Amygdala (tissue), 56 donors: ENCODE results near the gene RPS8.
A peak's percentile ranks its signal among the peaks of the same experiment; 100 is the strongest.
"Not testable (repeated sequence)": the region's sequence is repeated elsewhere in the genome, so short reads cannot be mapped to it uniquely, and the experiment has no call there.

Experiments
- DNase-seq, 56 donors: peaks; one replicate each; lab custom pipeline; 2025; lab: John Stamatoyannopoulos, UW

RPS8 gene

DNA sequence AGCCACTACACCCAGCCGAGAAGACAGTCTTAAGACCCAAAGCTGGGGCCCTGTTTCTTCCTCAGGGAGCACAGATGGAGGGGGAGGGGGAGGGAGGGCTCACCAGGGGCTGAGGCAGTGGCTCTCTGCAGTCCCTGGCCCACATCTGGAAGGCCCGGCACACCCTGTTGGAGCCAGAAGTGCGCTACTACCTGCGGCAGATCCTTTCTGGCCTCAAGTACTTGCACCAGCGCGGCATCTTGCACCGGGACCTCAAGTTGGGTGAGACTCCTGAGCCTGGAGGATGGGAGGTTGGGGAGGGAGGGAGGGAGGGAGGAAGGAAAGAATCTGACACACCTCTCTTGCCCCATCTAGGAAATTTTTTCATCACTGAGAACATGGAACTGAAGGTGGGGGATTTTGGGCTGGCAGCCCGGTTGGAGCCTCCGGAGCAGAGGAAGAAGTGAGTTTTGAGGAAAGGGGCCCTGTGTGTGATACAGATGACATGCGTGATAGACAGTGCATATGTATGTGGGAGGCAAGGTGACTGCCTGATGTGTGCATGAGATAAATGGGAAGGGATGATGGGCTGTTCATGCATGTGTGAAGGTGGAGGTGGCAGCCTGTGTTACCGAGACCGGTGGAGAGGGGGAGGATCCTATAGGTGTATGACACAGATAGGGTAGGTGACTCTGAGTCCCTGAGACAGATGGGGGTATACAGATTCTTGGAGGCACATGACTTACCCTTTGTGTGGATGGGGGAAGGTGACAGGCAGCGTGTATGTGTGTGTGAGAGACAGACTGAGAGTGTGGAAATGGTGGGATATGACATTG is 26.4 kb downstream of the RPS8 start:
- no peak for DNase-seq

DNA sequence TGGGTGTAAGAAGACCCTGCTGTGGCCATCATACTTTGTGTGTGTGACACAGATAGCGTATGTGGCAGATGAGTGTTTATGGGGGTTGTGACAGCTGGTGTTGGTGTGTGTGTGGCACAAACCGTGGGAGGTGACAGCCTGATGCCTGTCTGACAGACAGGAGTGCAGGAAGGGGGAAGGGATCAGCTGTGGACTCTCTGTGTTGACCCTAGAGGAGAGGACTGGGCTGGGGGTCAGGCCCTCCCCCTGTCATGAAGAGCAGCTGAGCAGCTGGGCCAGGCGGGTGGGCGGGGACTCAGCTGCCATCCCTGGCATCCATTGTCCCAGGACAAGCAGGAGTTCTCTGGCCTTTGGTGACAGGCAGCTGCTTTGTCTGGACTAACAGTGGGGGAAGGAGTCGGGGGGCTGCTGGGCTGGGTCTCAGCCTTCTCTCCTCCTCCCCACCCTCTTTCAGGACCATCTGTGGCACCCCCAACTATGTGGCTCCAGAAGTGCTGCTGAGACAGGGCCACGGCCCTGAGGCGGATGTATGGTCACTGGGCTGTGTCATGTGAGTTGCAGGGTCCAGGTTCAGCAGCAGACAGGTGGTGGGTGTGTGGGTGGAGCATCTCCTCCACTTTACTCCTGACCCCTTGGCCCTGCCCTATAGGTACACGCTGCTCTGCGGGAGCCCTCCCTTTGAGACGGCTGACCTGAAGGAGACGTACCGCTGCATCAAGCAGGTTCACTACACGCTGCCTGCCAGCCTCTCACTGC is 27.1 kb downstream of the RPS8 start:
- DNase-seq = peak in 26 of 56 donors; percentile 18 to 72 (median 48)

DNA sequence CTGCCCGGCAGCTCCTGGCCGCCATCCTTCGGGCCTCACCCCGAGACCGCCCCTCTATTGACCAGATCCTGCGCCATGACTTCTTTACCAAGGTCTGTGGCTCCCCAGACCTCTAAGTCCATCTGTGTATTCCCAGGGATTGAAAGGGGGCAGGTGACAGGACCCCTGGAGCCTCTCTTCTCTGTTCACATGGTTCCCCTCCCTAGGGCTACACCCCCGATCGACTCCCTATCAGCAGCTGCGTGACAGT is 27.6 kb downstream of the RPS8 start:
- no peak for DNase-seq

DNA sequence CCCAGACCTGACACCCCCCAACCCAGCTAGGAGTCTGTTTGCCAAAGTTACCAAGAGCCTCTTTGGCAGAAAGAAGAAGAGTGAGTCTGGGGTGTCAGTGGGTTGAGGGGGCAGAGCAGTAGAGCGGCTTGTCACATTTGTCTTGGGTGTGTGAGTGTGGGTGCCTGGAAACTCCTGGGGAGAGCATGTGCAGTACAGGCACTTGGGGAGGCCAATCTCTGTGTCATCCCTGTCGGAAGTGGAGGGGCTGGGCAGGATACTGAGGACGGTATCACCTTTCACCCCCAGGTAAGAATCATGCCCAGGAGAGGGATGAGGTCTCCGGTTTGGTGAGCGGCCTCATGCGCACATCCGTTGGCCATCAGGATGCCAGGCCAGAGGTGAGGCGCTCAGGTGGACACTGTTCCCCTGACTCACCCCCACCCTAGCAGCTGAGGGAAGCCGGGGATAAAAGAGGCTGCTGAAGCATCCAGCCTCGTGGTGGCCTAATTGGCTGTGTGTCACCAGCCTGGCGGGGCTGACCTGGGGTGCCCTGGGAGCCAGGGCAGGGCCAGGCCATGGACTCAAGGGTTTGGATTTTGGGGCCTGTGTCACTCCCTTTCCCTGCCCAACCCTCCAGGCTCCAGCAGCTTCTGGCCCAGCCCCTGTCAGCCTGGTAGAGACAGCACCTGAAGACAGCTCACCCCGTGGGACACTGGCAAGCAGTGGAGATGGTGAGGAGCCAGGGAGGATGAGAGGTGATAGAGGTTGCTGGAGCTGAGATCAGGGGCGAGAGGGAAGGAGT is 28.2 kb downstream of the RPS8 start:
- DNase-seq = no peak

DNA sequence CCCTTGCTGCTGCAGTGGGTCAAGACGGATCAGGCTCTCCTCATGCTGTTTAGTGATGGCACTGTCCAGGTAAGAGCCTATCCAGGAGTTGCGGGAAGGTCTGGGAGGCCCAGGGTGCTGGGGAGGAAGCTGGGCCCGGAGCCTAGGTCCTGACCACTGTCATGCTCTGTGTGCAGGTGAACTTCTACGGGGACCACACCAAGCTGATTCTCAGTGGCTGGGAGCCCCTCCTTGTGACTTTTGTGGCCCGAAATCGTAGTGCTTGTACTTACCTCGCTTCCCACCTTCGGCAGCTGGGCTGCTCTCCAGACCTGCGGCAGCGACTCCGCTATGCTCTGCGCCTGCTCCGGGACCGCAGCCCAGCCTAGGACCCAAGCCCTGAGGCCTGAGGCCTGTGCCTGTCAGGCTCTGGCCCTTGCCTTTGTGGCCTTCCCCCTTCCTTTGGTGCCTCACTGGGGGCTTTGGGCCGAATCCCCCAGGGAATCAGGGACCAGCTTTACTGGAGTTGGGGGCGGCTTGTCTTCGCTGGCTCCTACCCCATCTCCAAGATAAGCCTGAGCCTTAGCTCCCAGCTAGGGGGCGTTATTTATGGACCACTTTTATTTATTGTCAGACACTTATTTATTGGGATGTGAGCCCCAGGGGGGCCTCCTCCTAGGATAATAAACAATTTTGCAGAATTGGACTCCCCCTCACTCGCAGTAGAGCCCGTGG is 30.1 kb downstream of the RPS8 start:
- DNase-seq = no peak

DNA sequence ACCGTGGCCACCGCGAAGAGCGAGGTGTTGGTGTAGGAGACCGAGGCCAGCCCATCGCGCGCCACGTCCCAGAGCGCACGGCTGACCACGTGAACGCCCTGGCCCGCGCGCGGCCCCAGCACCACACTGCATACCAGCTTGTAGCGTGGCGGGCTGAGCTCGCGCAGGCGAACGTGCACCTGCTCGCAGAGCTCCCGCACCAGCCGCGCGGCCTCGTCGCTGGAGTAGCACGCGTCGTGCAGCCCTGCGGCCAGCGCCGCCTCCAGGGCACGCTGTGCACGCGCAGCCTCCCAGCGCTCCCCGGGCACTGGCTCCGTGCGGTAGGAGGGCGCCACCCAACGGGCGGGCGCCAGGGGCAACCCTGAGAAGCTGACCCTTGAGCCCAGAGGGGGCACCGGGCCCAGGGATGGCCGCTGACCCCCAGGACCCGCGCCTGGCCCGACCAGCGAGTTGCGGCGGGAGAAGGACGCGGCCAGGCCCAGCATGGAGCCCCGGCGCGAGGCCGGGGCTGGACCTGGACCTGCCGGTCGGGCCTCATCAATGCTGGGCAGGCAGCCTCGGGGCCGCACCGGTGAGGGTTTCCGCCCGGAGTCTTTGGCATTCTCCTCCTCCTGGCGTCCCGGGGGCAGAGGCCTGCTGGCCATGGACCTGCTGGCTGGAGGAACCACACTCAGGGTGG is 30.8 kb downstream of the RPS8 start:
- DNase-seq = no peak

DNA sequence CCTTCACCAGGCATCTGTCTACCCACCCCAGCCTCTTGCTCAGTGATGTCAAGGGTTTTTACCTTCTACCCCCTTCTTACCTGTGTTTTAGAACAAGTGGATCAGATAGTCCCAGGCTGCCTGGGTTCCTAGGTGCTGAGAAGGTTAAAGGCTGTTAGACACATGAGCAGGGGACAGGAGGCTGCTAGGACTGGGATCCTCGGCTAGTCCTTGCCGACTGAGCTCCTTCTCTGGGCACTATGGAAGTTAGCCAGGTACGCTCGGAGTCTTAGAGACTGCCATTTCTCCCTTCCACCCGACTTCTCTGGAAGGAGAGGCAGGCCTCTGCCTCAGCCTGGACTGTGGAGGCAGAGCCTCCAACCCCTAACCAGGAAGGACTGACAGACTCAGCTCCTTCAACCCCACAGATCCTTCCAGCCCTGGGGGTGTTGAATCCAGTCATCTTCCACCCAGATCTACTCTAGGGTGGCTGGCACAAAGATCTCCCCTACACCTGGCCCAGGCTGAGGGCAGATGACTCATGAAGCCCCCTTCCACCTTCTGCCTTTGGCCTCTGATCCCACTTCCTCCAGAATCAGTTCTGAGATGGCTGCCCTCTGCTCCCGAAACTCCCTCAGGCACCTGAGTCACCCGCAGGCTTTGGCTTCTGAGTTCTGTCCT is 31.5 kb downstream of the RPS8 start, which contains the start of gene DYNLT4:
TSS of gene DYNLT4 (minus strand) at position 648 of the 660 bp plus-strand sequence. CDS start 683 bp downstream, outside the sequence.
- DNase-seq = no peak

DNA sequence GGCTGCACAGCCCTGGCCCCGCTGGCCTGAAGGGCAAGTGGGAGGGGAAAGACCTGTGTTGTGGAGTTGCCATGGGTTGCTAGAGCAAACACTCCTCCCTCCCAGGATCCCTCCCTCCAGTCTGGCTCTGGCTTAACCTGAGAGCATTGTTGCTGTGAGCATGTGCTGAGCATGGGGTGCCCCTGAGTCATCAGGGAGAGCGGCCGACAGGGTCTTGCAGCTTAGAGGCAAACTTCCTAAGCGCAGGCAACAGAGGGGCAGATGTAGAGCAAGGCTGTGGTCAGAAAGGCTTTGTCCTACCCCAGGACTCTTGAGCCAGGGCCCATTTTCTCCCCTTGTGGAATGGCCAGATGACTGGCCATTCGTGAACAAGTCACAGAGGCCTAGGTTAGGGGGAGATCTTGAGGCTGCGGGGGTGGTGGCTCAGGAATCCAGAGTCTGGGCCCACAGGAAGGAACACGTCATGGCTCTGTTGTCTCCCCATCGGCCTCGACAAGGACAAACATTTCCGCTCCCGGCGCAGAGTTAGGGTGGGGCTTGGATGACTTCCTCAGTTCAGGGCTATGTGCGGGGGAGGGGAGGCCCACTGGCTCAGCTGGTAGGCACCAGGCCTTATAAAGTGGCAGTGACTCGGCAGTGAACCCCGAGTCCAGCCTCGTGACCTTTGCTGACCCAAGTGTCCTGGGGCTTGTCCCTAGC is 32.2 kb downstream of the RPS8 start:
- peak in 50 of 56 donors; percentile 19 to 87 (median 62) for DNase-seq

DNA sequence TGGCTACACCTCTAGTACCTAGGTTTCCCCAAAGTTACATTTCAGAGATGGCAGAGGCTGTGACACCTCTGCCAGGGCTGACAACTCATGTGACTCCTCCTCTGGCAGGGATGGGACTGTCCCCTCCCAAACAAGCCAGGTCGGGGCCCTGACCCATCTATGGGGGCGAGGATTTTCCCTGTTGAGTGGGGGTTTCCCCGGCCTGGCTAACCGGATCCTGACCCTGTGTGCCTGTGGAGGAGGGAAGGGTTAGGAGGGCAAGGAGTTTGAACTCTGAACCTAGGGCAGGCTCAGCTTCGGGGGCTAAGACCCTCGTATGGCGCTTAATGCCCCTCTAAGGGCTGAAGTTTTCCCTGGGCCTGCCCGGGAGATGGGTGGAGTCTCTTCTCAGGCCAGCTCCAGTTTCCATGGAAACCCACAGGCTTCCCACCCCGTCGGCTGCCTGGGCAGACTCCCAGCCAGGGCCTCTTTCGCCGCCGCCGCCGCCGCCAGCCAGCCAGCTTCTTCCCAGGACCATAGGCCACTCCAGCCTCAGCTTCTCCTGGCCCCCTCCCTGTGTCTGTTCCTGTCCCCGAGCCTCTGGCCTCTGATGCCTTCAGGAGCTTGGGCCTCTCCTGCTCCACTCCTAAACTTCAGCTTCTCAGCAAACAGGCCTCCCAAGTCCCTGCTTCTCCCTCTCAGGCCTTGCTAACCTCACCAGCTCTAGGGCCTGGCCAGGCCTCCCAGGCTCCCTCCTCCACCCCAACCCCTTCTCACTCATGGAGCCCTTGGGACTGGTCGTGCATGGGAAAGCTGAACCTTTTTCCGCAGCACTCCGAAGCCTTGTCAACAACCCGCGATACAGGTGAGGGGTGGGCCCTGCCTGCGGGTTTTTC is 33.0 kb downstream of the RPS8 start, which contains the start of gene BTBD19:
TSS of gene BTBD19 (plus strand) at position 461 of the 875 bp plus-strand sequence. CDS start at position 759, 298 bp downstream.
- peak in 49 of 56 donors; percentile 27 to 85 (median 66) for DNase-seq

DNA sequence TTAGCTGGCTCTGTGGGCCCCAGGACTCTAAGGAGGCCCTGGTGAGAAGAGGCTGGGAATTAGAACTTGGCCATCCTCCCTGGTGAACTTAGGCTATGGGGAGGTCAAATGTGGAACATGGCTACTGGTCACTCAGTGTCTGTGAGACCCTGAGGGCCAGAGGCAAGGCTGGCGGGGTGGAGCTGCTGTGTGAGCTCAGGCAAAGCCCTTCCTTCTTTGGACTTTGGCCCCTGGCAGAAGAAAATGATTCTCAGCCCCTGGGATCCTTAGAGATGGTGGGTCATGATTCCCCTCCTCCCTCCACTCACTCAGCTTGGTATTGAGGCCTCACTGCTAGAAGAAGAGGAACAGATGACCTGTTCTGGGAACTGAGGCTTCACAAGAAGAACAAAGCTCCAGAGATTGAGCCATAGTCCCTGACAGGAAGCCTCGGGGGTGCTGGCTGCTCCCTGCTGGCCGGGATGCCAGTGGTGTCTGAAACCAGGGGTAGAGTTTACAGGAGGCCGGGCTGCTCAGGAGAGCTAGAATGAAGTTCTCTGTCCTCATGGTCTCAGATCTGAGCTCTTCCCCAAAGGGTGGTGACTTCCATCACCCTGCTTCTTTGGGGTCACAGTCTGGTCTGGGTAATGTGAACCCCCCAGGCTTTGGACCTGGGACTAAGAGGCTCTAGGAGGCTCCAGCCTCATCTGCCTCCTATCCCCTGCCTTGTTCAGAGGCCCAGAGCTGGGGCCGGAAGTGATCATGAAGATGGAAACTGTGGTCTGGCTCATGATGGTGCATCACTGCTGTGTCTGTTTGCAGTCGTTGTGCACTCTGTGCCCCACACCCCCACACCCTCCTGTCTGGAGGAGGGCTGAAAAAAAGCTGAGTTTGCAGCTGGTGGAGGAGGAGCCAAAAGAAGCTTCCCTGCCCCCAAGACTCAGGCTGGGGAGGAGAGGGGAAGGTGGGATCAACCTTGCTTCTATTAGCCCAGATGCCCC is 33.9 kb downstream of the RPS8 start:
- DNase-seq = peak in 6 of 56 donors; percentile 19 to 45 (median 31)

DNA sequence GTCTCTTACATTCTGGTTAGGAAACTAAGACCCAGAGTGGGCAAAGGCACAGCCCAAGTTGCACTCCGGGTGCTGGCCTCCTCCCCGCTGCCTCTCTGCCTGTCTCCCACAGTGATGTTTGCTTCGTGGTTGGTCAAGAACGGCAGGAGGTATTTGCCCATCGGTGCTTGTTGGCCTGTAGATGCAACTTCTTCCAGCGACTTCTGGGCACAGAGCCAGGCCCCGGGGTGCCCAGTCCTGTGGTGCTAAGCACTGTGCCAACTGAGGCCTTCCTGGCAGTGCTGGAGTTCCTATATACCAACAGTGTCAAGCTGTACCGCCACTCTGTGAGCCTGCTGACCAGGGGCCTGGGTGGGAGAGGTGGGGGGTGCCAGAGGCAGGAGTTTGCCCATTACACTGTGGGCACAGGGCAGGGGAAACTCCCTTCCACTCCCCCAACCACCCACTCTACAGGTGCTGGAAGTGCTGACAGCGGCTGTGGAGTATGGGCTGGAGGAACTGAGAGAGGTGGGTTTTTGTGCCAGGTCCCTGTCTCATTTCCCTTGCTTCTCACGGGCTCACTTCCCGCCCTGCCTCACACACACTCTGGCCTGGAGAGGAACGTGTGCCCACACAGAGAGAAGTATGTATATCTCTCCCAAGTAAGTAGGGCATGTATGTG is 34.9 kb downstream of the RPS8 start:
- peak in 29 of 56 donors; percentile 10 to 64 (median 36) for DNase-seq

DNA sequence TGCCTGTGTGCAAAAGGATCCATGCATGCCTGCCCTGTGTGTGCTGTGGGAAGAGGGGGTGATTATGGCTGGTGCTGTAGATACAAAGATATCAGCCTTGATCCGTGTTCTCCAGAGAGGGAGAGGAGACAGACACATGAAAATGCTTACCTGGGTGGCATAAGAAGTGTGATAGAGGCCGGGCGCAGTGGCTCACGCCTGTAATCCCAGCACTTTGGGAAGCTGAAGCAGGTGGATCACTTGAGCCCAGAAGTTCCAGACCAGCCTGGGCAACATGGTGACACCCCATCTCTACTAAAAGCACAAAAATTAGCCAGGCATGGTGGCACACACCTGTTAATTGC is 35.4 kb downstream of the RPS8 start:
- DNase-seq = not testable (repeated sequence)

DNA sequence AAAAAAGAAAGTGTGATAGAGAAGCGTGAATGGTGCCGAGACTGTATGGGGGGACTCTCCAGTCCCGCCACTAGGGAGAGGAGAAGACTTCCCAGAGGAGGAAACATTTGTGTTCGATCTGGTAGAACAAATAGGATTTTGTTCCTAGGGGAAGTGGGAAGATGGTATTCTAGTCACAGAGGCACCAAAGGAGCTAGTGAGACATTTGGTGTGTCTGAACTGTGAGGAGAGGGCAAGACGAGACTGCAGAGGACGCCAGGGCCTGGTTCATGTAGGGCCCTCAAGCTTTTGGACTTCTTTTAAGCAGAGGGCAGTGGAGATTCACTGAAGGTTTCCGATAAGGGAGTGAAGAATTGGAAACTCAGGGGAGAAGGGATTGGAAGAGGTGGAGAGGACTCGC is 35.9 kb downstream of the RPS8 start:
- no peak for DNase-seq

DNA sequence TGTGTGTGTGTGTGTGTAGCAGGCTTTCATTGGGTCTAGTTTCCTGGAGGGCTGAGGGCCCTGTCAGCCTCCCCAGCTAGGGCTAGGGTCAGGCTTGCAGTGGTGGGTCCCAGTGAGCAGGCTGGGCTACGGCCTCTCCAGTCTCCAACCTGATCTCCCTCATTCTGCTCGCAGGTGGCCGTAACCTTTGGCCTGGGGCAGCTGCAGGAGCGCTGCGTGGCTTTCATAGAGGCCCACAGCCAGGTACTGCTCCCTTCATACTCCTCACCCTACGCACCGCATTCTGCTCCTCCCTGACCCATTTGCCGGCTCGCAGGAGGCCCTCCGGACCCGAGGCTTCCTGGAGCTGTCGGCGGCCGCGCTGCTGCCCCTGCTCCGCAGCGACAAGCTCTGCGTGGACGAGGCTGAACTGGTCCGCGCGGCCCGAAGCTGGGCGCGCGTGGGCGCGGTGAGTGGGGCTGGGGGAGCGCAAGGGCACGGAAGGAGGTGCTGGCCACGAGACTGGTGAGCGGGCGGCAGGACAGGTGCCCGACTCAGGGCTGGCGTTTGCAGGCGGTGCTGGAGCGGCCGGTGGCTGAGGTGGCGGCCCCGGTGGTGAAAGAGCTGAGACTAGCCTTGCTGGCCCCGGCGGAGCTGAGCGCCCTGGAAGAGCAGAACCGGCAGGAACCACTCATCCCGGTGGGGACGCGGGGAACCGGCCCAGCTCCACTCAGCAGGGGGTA is 37.6 kb downstream of the RPS8 start:
- peak in 4 of 56 donors; percentile 46 to 54 (median 53) for DNase-seq

DNA sequence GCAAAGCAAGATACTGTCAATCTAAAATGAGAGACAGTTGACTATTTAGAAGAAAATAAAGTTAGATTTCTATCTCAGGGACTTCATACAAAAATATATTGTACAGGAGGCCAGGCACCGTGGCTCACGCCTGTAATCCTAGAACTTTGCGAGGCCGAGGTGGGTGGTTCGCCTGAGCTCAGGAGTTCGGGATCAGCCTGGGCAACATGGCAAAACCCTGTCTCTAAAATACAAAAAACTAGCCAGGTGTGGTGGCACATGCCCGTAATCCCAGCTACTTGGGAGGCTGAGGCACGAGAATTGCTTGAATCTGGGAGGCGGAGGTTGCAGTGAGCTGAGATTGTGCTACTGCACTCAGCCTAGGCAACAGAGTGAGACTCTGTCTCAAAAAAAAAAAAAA is 40.6 kb downstream of the RPS8 start:
- DNase-seq = not testable (repeated sequence)
